ENCODE measurements around the gene SERPINA6.
"Not testable (repeated sequence)": the region's sequence is repeated elsewhere in the genome, so short reads cannot be mapped to it uniquely, and the experiment has no call there.

SERPINA6 gene

GRCh38 chr14:94321421-94322271 lies 1.5 kb downstream of the SERPINA6 start:
- no peak for DNase-seq

DNA sequence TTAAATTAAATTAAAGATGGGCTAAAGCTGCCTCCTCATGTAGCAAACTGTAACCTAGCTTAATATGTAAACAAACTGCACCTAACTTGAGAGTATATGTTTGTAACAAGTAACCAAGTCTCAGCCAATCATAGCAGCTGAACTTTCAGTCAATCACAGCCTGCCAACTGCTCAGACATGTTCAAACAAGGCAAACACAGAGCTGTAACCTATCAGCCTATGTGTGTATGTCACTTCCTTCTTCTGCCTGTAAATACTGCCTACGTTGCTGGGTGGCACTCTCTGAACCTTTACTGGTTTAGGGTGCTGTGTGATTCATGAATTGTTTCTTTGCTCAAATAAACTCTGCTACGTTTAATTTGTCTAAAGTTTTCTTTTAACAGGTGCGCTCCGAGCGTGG lies 2.9 kb downstream of the SERPINA6 start:
- no peak for DNase-seq

GRCh38 chr14:94317259-94317658 lies 5.9 kb downstream of the SERPINA6 start:
- no peak for DNase-seq

DNA sequence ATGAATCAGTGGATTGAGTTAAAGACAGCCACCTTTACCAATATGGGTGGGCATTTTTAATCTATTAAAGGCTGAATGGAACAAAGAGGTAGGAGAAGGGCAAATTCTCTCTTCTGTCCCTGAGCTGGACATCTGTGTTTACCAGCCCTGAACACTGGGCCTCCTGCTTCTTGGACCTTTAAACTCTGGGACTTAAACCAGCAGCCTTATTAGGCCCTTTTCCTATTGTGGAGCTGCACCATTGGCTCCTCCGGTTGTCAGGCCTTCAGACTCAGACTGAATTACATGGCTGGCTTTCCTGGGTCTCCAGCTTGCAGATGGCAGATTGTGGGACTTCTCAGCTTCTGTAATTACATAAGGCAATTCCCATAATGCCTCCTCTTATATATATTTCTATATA lies 6.4 kb downstream of the SERPINA6 start:
- DNase-seq: no peak

DNA sequence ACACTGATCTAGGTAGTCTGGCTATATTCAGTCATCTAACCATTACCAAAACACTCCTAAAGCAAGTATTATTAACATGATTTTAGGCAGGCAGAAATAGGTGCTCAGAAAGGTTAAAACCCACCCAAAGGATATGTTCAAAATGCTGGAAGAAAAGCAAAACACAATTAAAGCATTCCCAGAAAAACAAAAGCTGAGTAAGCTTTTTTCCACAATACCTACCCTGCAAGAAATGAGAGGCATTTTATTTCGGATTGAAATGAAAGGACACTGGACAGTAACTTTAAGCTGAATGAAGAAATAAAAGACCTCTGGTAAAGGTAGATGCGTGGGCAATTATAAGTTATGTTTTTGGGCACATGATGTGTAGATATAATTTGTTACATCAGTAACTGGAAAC lies 8.2 kb downstream of the SERPINA6 start:
- no peak for DNase-seq

DNA sequence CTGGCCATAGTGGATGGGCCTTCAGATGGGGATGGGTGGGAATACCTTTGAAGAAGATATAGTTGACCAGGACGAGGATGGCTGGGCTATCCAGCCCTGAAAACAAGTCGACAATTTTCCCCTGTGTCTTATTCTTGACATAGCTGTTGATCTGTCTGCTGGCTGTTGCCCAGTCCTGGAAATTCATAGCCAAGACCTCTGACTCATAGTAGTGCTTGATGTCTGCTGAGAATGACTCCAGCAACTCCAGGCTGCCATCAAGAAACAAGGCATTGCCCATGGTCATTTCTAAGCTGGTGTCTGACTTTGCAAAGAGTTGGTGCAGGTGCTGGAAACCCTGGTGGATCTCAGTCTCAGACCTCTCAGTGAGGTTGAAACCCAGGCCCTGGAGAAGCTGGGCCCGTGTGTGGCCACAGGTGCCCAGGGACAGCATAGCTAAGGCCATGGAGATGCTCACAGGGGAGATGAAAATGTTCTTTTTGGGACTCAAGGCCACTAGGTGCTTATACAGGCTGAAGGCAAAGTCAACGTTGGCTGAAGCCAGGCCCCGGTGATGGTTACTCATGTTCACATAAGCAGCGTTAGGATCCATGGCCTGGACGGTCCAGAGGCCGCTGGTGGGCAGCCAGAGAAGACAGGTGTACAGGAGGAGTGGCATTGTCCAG lies 9.0 kb downstream of the SERPINA6 start:
- no peak for DNase-seq

- no peak for DNase-seq
Measured at GRCh38 chr14:94312481-94313246, 10.5 kb downstream of the SERPINA6 start.

DNA sequence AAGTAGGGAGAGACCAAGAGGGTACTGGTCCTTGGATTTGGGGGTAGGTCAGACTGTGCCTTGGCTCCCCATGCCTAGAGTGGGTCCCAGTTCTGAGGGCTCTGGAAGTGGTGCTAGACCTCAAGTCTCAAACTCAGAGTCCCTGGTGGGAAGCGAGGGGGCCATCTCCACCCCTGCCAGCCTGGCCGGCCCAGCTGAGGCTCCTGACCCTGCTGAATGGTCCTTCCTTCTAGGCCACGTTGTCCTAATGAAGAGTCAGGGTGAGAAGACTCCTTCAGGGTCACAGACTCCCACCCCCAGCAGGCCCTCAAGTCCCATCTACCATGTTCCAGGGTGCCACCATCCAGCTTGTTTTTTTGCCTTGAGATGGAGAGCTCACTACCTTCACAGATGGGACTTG lies 12.9 kb downstream of the SERPINA6 start:
- no peak for DNase-seq

DNA sequence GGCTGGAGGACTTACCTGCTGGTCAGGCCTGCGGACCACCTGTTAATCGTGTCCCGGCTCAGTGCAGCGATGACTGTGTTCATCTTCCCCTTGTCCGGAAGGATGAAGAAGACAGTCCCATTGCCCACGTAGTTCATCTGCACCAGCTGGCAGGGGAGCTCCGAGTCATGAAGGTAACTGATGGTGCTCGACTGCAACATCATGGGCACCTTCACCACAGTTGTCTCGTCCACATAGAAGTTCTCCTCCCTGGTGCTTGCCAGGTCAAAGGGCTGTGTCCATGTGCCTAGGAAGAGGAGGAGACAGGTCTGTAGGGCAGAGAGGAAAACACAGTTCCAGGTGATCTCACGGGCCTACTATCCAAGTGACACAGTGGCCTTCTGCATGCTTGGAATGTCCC lies 13.4 kb downstream of the SERPINA6 start:
- DNase-seq: no peak

- DNase-seq: no peak
Measured at GRCh38 chr14:94307410-94307992, 15.6 kb downstream of the SERPINA6 start.

GRCh38 chr14:94306047-94306978 lies 16.8 kb downstream of the SERPINA6 start:
- no peak for DNase-seq

DNA sequence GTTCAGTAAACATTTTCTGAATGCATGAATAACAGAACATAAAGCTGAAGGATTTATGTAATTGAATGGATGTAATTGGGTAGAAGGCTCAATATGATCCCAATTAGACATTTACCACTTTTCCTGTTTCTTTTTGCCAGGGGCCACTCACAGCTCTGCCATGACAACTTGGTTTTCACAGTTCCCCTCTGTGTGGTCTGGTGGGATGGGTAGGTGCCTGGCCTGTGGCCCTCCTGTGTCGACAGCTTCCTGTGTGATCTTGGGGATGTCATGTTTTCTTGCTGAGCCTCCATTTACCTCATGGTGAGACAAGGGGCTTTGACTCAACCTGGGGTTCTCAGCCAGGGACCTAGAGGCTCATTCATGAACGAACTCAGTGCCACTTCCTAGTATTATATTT lies 17.5 kb downstream of the SERPINA6 start:
- no peak for DNase-seq

DNA sequence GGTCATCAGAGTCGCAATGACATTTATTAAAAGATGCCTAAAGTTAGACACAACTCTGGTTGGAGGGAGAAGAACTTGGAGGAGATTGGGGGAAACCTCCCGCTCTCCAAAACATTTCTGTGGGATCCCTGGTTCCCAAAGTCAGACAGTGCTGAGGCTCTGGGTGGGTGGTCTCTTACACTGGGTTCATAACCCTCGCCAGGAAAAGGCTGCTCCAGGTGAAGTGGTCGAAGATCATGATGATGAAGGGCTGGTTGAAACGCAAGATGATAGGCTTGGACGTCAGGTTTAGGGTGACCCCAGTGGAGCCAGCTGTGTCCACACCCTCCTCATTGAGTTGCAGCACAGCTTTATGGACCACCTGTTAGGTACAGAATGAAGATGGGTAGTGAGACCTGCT lies 18.9 kb downstream of the SERPINA6 start:
- no peak for DNase-seq

- DNase-seq: no peak
Measured at GRCh38 chr14:94303111-94303510, 20.0 kb downstream of the SERPINA6 start.

DNA sequence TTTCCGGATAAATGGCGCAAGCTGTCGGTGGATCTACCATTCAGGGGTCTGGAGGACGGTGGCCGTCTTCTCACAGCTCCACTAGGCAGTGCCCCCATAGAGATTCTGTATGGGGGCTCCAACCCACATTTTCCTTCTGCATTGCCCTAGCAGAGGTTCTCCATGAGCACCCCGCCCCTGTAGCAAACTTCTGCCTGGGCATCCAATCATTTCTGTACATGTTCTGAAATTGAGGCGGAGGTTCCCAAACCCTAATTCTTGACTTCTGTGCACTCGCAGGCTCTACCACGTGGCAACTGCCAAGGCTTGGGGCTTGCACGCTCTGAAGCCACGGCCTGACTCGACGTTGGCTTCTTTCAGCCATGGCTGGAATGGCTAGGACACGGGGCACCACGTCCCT lies 25.0 kb downstream of the SERPINA6 start:
- DNase-seq: no peak

- not testable (repeated sequence) for DNase-seq
Measured at GRCh38 chr14:94296181-94296545, 27.0 kb downstream of the SERPINA6 start.

DNA sequence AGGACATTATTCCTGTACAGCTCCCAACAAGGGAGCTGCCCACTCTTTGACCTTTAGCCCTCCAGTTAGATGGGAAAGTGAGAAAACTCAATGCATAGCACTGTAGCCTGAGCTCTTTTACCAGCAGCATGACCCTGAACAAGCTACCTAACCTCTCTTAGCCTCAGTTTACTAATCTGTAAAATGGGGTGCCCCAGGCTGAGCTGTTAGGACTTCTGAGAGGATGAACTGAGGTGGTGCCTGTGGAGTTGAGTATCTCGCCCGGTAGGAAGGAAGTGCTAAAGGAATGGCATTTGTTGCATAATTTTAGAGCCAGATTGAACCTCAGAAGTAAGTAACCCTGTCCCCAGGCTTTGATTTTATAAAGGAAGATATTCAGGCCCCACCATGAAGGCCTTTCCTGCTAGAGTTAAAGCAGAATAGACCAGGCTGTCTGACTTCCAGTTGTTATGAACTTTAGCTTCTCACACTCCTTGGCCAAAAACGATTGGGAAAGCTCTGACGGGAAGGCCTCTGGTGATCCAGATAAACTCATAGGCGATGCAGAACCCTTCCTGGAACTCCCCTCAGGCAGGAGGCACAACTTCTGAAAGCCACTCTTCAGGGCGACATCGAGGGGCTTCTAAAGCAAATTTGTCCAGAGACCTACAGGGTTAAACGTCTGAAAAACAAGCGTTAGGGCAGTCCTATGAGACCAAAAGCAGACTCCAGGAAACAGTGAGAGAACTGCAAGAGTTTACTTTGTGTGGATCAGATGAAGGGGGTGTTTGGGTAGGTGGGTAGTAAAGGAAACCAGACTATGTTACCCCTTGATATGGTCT lies 27.6 kb downstream of the SERPINA6 start:
- DNase-seq: no peak

DNA sequence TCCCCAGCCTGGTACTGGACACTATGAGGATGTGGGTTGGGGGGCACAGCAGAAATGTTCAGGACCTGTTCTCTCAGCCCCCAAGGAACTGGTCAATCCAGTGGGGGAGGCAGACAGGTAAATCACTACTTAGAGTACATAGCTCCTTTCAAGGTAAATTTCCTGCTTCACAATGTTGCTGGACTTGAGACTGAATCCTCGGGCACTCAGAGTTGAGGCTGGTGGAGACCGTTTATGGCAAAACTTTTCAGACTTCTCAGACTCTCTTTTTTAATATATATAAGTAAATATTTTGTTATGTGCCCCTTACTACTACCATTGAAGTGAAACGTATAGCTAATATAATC lies 29.6 kb downstream of the SERPINA6 start:
- DNase-seq: no peak

GRCh38 chr14:94292872-94293577 lies 30.1 kb downstream of the SERPINA6 start, which contains the start of gene SERPINA10:
Gene SERPINA10, minus strand, starts transcription at chr14:94293268. Its CDS starts 2,675 bp downstream, at chr14:94290593.
- DNase-seq: no peak

DNA sequence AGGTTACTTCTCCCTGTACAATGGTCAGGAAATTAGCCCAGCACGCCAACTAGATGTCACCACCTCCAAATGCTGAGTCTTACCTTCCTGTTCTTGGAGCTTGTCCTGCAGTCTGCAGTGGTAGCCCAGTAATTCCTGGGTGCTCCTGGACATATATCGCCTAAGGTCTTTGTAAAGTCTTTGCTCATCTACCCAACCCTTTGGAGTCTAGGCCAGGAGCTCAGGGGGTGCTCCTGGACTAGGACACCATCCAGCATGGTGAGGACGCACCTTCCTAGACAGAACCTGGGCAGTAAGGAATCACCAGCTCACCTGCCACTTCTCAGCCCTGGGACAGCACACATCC lies 30.6 kb downstream of the SERPINA6 start:
- DNase-seq: no peak

All from NCI-H187 treated with DMSO at 0.1 percent for 48 hours (cell line).